CD4-positive, alpha-beta T cell treated with Interleukin-17A for 1 hour (primary cell): ENCODE results near the gene AHNAK.

Source experiments
- DNase-seq: peaks from one replicate; pipeline ENCODE4 v3.0.0-alpha.2; 2020

Gene AHNAK

GRCh38 chr11:62400281-62400680 is 146.3 kb downstream of the AHNAK start:
- no peak for DNase-seq

DNA sequence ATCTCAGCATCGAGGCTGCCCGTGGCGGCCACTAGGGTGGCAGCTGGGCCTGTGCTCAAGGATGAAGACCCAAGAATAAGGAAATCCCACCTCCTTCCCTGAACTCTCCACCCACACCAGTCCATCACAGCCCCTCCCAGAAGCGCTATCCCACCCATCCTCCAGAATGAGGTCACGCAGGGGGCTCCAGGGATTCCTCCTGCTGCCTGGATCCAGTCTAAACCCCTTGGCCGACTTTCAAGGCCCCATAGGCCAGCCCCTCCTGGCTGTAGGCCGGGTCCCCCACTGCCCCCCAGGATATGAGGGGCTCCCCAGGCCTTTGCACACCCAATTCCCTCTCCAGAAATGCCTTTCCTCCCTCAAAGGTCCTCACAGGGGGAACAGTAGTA is 146.7 kb downstream of the AHNAK start:
- DNase-seq: no peak

- DNase-seq: no peak
Measured at GRCh38 chr11:62399172-62399877, 147.3 kb downstream of the AHNAK start.

DNA sequence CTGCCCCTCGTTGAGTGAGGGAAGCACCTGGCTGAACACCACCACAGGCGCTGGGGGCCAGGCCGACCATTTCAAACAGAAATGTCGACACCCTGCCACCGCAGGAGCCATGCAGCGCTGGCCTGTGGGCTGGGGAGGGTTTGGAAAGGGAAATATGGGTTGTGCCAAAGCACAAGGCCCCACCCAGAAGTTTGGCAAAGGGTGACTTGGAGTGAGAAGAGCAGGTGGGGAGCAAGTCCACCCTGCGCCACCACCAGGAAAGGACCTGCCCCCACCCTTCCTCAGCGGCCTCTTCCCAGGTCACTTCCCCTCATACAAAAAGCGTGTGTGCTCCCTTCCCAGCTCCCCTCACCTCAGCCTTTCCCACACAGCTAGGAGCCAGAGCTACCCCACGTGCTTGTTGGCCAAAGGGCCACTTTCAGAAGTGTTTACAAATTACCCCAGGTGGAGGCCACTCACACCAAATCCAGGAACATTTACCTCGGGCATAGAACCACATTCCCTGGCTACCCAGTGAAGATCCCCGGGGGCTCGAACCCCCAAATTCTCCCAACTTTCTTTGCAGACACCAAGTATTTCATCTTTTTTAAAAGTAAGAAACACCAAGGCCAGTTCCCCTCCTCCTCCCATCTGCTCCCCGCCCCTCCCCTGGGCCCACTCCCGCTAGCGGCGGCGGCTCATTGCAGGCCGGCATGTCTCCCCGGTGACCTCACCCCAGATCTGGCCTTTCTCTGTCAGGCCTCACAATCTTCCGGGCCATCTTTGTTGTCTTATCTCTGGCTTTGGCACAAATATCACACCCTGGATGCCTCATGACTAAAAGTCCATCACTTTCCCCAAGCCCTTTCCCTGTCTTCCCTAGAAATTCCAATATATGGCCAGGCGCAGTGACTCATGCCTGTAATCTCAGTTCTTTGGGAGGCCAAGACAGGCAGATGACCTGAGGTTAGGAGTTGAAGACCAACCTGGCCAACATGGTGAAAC is 148.3 kb downstream of the AHNAK start:
- DNase-seq: no peak

DNA sequence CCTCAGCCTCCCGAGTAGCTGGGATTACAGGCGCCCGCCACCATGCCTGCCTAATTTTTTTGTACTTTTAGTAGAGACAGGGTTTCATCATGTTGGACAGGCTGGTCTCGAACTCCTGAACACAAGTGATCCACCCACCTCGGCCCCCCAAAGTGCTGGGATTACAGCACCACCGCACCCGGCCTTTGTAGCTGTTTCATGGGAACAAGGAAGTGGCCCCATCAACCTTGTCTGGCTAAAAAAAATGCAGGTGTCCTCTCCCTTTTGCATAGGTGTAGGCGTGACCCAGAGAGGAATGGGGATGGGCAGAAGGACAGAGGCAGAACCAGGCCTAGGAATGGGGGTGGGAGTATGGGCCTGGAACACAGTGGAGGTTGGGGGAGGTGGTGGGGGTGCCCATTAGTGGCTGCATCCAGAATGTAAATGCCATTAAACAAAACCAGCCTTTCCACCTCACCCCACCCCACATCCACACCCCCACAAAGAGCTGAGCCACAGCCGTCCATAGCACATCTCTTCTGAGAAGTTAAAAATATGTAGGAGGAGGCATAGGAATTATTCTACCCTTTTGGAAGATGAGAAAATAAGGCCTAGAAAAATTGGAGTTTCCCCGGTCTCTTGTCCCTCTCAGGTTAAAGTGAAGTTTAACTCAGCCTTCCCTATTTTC is 150.6 kb downstream of the AHNAK start:
- DNase-seq: no peak

GRCh38 chr11:62394825-62395538 is 151.6 kb downstream of the AHNAK start:
- peak; percentile 79 for DNase-seq

DNA sequence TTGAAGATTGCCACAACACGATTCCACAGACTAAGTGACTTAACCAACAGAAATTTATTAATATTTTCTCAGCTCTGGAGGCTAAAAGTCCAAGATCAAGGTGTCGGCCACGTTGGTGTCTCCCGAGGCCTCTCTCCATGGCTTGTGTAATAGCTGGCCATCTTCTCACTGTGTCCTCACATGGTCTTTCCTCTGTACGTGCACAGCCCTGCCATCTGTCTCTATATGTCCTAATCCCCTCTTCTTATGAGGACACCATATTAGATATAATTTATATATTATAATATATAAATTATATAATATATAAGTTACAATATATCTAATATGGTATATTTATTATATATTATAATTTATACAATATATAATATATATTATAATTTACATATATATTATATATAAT is 152.9 kb downstream of the AHNAK start:
- no peak for DNase-seq

DNA sequence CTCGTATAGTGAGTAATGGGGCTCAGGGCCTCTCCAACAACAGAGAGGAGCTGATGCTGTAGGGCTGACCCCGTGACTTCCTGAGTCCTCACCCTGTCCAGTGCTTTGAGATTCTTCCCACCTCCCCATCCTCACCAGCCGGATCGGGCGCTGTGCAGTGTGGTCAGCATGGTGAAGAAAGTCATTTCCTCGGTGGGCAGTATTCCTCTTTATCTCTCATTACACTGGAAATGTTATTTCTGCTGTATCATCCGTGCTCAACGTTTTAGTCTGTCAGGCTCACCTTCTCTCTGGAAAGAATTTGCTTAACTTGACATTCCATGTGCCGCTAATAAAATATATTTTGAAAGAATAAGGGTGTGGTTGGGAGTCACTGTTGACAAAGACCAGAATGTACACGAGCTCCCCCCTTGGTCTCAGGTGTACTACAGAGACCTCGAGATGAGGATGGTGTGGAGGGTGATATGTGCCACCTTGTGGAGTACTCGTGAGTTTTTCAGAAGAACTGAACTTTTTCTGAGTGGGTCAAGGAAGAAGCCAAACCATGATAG is 153.5 kb downstream of the AHNAK start:
- peak; percentile 61 for DNase-seq

GRCh38 chr11:62392506-62392905 is 154.1 kb downstream of the AHNAK start:
- no peak for DNase-seq

GRCh38 chr11:62391642-62392425 is 154.8 kb downstream of the AHNAK start:
- DNase-seq: no peak

DNA sequence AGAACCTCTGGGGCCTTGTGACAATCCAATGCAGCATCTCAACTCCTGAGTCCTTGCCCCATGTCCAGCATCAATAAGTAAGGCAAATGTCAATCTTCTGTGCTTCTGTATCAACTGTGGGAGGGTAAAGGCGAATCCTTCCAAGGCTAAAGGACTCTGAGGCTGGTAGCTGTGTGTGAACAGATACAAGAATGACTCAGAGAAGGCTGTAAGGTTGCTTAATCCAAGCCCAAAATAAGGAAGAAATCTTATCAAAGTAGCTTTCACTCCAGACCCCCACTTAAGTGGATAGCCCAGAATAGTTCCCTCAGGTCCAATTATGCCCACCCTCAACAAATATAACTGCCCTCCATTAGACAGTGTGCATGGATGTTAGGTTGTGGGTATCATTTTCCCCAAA is 155.9 kb downstream of the AHNAK start:
- DNase-seq: no peak

DNA sequence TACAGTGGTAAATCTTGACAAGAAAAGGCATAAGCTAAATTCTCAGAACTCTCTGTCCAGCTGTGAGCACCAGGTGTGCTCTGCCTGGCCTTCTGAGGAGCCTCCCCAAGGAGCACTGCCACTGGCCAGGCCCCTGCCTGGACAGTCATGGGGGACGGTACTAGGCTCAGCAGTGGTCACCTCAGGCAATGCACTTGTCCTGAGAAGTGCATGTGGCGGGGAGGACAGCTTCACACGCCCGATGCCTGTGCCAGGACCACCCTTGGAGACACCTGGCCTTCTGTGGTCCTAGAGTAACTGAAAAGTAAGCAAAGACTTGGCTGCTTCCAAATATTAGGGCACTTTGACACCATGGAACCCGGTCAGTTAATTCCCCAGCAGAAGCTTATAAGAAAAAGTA is 156.4 kb downstream of the AHNAK start:
- no peak for DNase-seq

DNA sequence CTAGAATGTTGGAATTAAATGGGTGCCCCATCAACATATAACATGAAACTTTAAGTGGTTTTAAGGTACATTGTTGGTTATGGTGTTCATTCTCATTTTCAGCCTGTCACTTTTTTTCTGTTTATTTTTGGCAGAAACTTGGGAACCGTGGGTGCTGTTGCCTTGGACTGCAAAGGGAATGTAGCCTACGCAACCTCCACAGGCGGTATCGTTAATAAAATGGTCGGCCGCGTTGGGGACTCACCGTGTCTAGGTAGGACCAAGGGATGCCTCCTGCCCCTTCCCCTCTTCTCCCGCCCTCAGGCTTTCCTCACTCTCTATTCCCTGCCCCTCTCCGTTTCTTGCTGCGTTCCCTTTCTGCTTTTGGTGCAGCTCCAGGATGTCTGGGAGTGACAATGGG is 157.6 kb downstream of the AHNAK start:
- no peak for DNase-seq

DNA sequence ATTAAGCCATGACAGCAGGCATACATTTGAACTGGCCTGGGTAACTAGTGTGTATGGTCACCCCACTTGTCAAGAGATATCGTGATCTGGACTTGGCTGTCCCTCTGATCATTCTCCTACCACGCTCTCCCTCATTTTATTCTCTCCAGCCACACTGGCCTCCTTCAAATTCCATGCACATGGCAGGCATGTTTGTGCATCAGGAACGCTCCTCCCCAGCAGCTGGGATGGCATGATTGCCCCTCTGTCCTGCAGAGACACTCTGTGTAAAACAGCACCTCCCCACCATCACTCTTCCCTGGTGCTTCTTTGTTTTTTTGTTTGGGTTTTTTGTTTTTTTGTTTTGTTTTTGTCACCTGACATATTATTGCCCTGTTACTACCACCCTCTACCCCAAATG is 159.2 kb downstream of the AHNAK start:
- DNase-seq: no peak

DNA sequence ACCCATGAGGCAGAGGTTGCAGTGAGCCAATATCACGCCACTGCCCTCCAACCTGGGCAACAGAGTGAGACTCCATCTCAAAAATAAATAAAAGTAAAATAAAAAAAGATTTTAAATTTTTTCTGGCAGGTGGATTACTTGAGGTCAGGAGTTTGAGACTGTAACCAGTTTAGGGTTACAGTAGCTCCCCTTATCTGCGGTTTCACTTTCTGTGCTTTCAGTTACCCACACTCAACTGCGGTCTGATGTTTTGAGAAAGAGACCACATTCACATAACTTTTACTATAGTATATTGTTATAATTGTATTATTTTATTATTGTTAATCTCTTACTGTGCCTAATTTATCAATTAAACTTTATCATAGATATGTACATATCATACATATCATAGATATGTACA is 160.5 kb downstream of the AHNAK start:
- peak; percentile 57 for DNase-seq

GRCh38 chr11:62383822-62384221 is 162.8 kb downstream of the AHNAK start:
- no peak for DNase-seq
